ENCODE results near the gene ARMC9. TPM values are rescaled to one million over a fixed set of nuclear protein-coding genes. Genes with fewer than 3 reads are reported as not detected.

Gene ARMC9
- total and polyA plus RNA-seq, 2 donors from 2014 or later, result 7.3 to 18.2 TPM

DNA sequence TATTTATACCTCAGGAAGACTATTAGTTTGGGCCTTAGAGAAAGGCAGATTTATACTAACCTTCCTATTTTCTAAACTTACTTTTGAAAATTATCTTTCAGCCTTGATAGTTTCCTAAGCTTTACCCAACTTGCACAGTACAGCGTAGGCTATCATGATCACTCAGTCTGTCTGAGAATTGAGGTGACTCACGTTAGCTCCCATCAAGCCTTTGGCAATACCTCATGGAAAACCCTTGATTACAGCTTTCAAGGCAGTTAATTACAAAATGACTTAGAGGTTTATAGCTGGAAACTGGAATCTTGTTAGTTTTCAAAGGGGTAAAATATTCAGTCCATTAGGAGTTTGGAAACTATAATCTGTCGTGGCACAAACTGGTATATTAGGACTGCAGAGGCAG is 26.4 kb upstream of the ARMC9 start:
- no peak overlapping the region for H3K27ac ChIP-seq (ENCODE audit: low read depth in 2 of 2, low read length in 2 of 2)
- DNase-seq, result no peak
- no peaks in the 10 kb centered on the region for H3K9me3 ChIP-seq (ENCODE audit: control insufficient read depth in 2 of 3, insufficient read depth in 1 of 3, low read length in 3 of 3)
- H3K4me3 ChIP-seq (ENCODE audit: low read length in 3 of 3), result no peak overlapping the region
- H3K4me1 ChIP-seq (ENCODE audit: control insufficient read depth in 2 of 3, insufficient read depth in 2 of 3, low read depth in 1 of 3, low read length in 3 of 3), result no peaks in the 10 kb centered on the region
- FAIRE-seq, result no peak
- H3K27me3 ChIP-seq (ENCODE audit: control insufficient read depth, insufficient read depth, low read length), result no peaks in the 10 kb centered on the region
- peaks cover 6 to 26% (median 15%) of the 10 kb centered on the region in 3 donors for H3K36me3 ChIP-seq (ENCODE audit: control insufficient read depth in 2 of 3, insufficient read depth in 3 of 3, low read length in 3 of 3)
- intact Hi-C loops (cut with DNase I), result no loop called here
- no peak overlapping the region for H3K9ac ChIP-seq (ENCODE audit: low read length in 3 of 3)
- TF ChIP-seq, protein P1, sequence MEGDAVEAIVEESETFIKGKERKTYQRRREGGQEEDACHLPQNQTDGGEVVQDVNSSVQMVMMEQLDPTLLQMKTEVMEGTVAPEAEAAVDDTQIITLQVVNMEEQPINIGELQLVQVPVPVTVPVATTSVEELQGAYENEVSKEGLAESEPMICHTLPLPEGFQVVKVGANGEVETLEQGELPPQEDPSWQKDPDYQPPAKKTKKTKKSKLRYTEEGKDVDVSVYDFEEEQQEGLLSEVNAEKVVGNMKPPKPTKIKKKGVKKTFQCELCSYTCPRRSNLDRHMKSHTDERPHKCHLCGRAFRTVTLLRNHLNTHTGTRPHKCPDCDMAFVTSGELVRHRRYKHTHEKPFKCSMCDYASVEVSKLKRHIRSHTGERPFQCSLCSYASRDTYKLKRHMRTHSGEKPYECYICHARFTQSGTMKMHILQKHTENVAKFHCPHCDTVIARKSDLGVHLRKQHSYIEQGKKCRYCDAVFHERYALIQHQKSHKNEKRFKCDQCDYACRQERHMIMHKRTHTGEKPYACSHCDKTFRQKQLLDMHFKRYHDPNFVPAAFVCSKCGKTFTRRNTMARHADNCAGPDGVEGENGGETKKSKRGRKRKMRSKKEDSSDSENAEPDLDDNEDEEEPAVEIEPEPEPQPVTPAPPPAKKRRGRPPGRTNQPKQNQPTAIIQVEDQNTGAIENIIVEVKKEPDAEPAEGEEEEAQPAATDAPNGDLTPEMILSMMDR (IDR thresholded peaks at IDR 0.05; ENCODE audit: borderline replicate concordance, extremely low read depth, insufficient read depth), result no peak

DNA sequence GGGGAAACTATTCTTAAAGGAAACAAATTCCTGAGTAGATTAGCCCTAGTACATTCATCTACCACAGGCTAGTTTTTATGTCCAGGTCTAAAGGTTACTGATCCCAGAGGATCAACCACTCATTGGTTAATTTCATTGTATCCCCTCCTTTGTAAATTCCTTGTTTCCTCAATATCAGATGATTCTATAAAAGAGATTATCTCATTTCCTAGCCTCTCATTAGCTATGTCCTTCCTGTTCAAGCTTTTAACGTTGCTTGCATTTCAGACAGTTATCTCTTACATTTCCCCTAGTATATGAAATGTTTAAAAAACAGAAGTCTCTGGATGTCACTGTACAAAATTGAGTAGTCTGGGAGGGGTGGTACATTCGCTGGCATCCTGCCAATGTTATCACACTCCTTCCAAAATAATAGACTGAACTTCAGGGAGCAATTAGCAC is 24.2 kb upstream of the ARMC9 start:
- Histone ChIP-seq H3K27me3 (ENCODE audit: control insufficient read depth, insufficient read depth, low read length) (no peaks in the 10 kb centered on the region), H3K4me3 (ENCODE audit: low read length in 3 of 3) (no peak overlapping the region), H3K4me1 (ENCODE audit: control insufficient read depth in 2 of 3, insufficient read depth in 2 of 3, low read depth in 1 of 3, low read length in 3 of 3) (no peaks in the 10 kb centered on the region), H3K9ac (ENCODE audit: low read length in 3 of 3) (no peak overlapping the region), H3K36me3 (ENCODE audit: control insufficient read depth in 2 of 3, insufficient read depth in 3 of 3, low read length in 3 of 3) (peaks cover 5 to 14% (median 10%) of the 10 kb centered on the region in 3 donors), H3K27ac (ENCODE audit: low read depth in 2 of 2, low read length in 2 of 2) (no peak overlapping the region), H3K9me3 (ENCODE audit: control insufficient read depth in 2 of 3, insufficient read depth in 1 of 3, low read length in 3 of 3) (no peaks in the 10 kb centered on the region)
- FAIRE-seq (no peak), DNase-seq (no peak)
- intact Hi-C loops (cut with DNase I), result no loop called here
- TF ChIP-seq, protein P1 (IDR thresholded peaks at IDR 0.05; ENCODE audit: borderline replicate concordance, extremely low read depth, insufficient read depth), result no peak

DNA sequence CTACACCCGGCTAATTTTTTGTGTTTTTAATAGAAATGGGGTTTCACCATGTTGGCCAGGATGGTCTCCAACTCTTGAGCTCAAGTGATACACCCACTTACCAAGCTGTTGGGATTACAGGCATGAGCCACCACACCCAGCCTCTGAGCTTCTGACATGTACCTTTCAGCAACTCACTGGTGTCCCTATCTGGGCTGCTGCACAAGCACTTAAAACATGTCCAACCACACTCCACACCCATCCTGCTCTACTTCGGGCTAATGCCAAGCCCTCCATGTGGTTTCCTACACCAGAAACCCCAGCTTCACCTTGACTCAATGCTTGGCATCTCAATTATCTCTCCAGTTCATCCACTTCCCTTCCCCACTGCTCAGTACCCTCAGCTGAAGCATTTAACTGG is 22.4 kb upstream of the ARMC9 start:
- intact Hi-C loops (cut with DNase I), result no loop called here
- H3K27ac ChIP-seq (ENCODE audit: low read depth in 2 of 2, low read length in 2 of 2), result no peak overlapping the region
- DNase-seq (no peak), FAIRE-seq (no peak)
- H3K27me3 ChIP-seq (ENCODE audit: control insufficient read depth, insufficient read depth, low read length), result no peaks in the 10 kb centered on the region
- H3K4me3 ChIP-seq (ENCODE audit: low read length in 3 of 3), result no peak overlapping the region
- H3K9me3 ChIP-seq (ENCODE audit: control insufficient read depth in 2 of 3, insufficient read depth in 1 of 3, low read length in 3 of 3), result no peaks in the 10 kb centered on the region
- TF ChIP-seq, protein P1 (IDR thresholded peaks at IDR 0.05; ENCODE audit: borderline replicate concordance, extremely low read depth, insufficient read depth), result no peak
- H3K36me3 ChIP-seq (ENCODE audit: control insufficient read depth in 2 of 3, insufficient read depth in 3 of 3, low read length in 3 of 3), result peaks cover 3 to 7% (median 5%) of the 10 kb centered on the region in 3 donors
- H3K9ac ChIP-seq (ENCODE audit: low read length in 3 of 3), result no peak overlapping the region
- no peaks in the 10 kb centered on the region for H3K4me1 ChIP-seq (ENCODE audit: control insufficient read depth in 2 of 3, insufficient read depth in 2 of 3, low read depth in 1 of 3, low read length in 3 of 3)
